ENCODE data around the gene KDSR.

DNA sequence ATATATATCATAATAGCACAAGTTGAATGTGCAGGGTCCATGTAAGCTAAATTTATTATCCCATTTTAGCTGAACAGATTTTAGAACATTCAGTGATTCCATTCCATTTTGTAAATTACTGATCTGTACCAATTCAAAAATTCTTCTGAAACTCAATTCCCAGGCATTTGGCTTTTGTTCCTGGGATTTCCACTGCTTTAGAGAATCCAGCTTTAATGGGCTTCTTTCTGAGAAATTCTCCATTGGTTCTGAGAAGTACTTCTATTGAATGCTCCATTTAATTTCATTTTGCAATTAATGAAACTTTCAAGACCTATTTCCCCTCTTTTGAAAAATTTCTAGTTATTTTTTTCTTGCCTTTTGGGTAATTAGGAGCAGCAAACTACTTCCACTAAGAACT, 84.2 kb downstream of the KDSR start:
- TF ChIP-seq, protein P1, sequence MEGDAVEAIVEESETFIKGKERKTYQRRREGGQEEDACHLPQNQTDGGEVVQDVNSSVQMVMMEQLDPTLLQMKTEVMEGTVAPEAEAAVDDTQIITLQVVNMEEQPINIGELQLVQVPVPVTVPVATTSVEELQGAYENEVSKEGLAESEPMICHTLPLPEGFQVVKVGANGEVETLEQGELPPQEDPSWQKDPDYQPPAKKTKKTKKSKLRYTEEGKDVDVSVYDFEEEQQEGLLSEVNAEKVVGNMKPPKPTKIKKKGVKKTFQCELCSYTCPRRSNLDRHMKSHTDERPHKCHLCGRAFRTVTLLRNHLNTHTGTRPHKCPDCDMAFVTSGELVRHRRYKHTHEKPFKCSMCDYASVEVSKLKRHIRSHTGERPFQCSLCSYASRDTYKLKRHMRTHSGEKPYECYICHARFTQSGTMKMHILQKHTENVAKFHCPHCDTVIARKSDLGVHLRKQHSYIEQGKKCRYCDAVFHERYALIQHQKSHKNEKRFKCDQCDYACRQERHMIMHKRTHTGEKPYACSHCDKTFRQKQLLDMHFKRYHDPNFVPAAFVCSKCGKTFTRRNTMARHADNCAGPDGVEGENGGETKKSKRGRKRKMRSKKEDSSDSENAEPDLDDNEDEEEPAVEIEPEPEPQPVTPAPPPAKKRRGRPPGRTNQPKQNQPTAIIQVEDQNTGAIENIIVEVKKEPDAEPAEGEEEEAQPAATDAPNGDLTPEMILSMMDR (IDR thresholded peaks at IDR 0.05): no peak
- no peak for TF ChIP-seq POLR2A (IDR thresholded peaks at IDR 0.05)

Measured in body of pancreas (tissue), 4 donors.